Astrocyte (in vitro differentiated cells and primary cell): ENCODE measurements around the gene MRPL14.

Source experiments
- EZH2 ChIP-seq: IDR thresholded peaks from 2 replicates; pipeline ENCODE4 v1.6.1; 2012; ENCODE audit warnings: mild to moderate bottlenecking, low read length, inconsistent platforms; ENCODE audit not compliant: insufficient read depth
- TF ChIP-seq, protein P1 (sequence below): IDR thresholded peaks from 2 replicates; pipeline ENCODE4 v1.5.1; 2011; ENCODE audit warnings: low read depth, mild to moderate bottlenecking, inconsistent platforms, low read length, moderate library complexity; ENCODE audit not compliant: insufficient read depth

DNA sequence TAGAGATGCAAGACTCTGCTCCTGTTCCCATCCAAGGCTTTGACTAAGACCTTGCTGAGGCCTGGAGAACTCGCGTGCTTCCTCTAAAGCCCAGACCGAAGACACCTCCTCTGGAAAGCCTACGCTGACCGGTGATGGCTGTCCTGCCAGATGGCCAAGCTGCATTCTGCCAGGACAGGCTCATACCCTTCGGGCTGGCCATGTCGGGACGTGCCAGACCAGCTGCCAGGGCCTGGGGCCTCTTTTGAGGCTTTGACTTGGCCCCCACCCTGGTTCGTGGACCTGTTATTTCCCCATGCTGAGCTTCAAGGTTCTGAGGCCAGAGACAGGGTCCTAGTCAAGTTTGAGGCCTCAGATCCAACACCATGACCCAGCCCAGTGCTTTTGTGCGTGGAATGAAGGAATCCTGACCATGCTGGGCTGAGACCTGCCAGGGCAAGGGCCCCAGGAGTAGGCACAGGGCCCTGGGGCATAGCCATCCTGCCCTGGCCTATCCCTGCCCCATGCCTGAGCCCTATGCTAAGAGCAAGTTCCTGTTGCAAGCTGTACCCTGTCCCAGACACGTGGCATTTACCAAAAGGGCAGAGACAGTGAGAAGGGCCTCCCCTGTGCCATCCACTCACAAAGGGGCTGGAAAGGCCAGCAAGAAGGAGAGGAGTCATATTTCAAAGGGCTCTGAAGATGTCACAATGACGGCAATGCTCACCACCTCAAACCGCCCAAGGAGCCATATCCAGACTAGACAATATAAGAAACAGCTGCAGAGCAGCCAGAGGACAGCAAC lies 42.8 kb downstream of the MRPL14 start:
- TF ChIP-seq, protein P1, sequence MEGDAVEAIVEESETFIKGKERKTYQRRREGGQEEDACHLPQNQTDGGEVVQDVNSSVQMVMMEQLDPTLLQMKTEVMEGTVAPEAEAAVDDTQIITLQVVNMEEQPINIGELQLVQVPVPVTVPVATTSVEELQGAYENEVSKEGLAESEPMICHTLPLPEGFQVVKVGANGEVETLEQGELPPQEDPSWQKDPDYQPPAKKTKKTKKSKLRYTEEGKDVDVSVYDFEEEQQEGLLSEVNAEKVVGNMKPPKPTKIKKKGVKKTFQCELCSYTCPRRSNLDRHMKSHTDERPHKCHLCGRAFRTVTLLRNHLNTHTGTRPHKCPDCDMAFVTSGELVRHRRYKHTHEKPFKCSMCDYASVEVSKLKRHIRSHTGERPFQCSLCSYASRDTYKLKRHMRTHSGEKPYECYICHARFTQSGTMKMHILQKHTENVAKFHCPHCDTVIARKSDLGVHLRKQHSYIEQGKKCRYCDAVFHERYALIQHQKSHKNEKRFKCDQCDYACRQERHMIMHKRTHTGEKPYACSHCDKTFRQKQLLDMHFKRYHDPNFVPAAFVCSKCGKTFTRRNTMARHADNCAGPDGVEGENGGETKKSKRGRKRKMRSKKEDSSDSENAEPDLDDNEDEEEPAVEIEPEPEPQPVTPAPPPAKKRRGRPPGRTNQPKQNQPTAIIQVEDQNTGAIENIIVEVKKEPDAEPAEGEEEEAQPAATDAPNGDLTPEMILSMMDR = no peak
- no peak for TF ChIP-seq EZH2
